GM13977 (cell line): ENCODE results near the gene SLAMF6.
"Not testable (repeated sequence)": the region's sequence is repeated elsewhere in the genome, so short reads cannot be mapped to it uniquely, and the experiment has no call there.

ENCODE experiments used
- DNase-seq: peaks from one replicate; pipeline ENCODE4 v3.0.0; 2012; ENCODE audit warnings: low spot score
- CTCF ChIP-seq: IDR thresholded peaks from 2 replicates; pipeline ENCODE4 v1.5.1; 2012; ENCODE audit warnings: mild to moderate bottlenecking, control low read depth; ENCODE audit not compliant: insufficient read depth; ENCODE audit errors: extremely low read depth, missing control alignments
- in situ Hi-C: fragments of 300-500 bp; cut with MboI; formaldehyde crosslinking; loops from one replicate; pipeline ENCODE4 v1.12.0; 2022; ENCODE audit warnings: low sequenced_read_pairs, low pct_unique_long_range_greater_than_20kb, mixed read lengths, inconsistent platforms; ENCODE audit not compliant: unreplicated experiment

SLAMF6 gene

DNA sequence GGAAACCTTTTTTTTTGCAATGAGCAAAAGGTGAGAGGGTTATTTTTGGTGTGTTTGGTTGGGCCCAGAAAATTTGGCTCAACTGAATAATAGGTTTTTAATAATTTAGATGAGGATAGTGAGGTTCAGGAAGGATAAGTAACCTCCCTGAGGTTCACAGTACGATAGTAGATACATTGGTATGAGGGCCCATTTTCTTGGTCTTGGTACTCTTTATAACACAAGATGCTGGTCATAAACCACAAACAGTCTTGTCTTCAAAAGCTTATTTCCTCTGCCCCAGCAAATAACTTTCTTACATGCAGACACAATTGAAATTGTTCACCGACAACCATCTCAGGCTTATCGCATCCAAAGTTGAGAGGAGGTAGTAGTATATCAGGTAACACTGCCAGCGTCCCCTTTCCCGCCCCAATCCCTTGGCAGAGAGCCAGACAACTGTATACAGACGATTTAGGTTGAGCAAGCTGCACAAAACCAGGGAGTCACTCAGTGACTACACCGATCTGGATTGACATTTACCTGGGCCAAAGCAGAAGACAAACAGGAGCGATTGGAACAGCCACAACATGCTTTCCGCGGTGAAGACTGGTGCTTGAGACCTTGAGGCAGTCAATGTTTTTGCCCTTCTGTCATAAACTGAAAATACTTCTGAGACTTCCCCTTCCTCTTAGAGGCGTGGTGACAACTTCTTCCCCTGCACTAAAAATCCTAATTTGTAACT lies at the start of gene SLAMF6:
TSS of gene SLAMF6 (minus strand) at position 634 of the 724 bp plus-strand sequence. CDS start at position 571, 63 bp downstream.
- no peak for DNase-seq
- TF ChIP-seq CTCF = no peak

DNA sequence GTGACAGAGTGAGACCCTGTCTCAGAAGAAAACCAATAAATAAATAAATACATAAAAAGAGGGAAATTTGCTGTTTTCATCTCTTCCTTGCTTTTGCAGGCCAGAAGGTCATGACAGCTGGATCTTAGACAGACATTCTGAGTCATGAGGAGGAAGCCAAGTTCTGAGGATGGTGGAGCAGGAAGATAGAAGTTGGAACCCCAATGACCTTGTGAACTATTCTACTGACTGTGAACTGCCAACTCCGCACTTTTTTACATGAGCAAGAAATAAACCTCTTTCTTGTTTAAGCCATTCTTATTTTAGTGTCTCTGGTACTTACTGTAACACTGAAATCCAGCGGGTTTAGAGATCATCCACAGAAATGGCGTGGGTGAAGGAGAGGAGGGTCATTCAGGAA lies 47.8 kb upstream of the SLAMF6 start:
- no peak for DNase-seq
- no peak for TF ChIP-seq CTCF
- in situ Hi-C loops = no loop called here

More for the DNA sequence above, at the start of gene SLAMF6:
- in situ Hi-C loops = no loop called here

GRCh38 chr1:160569806-160570205 lies 46.8 kb upstream of the SLAMF6 start:
- no peak for TF ChIP-seq CTCF
- no peak for DNase-seq
- in situ Hi-C loops = no loop called here

DNA sequence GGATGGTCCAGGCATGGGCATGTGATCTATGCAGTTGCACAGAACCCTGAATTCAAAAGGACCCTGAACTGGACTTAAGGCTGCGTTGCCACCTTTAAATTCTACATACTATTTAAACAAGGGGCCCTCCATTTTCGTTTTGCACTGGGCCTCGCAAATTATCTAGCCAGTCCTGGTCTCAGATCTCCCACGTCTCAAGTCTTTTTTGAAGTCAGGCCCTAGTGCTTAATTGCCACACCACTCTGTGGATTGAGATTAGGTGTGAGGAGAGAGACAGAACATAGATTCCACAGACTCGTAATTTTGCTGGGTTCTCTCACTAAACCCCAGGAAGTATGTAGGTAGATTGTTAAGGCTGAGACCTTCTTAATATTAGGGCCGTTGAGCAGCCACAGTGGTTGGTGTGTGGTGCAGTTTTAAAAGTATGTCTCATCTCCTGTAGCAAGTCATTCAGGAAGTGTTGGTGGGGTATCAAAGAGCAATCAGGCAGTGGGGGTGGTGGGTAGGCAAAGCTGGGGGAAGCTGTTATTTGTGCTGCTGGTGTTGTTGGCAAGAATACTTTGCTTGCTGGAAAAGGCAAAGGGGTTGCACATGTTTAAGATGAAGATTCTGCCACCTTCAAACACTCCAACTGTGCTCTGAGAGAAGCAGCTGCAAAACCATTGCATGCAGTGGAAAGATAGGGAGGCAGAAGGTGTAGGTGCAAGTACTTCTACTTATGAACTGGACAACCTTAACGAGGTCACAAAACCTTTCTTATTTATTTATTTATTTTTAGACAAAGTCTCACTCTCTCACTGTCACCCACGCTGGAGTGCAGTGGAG lies 45.0 kb upstream of the SLAMF6 start:
- no peak for DNase-seq
- TF ChIP-seq CTCF = no peak
- in situ Hi-C loops = no loop called here

DNA sequence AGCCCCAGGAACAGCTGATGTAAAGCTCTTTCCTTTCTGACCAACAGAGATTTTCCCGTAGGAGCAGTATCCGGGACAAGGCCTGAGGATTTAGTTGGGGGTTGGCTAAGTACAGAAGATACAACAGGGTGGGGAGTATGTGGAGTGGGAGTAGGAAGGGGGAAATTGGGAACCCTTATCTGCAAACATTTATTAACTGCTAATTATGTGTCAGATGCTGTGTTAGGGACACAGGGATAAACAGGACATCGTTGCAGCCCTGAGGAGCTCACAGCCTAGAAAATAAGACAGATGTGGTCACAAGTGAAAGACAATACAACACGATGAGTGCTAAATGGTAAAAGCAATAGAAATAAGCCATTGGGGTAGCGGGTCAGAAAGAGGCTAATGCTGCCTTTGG lies 44.3 kb upstream of the SLAMF6 start:
- in situ Hi-C loops = no loop called here
- DNase-seq = no peak
- no peak for TF ChIP-seq CTCF

DNA sequence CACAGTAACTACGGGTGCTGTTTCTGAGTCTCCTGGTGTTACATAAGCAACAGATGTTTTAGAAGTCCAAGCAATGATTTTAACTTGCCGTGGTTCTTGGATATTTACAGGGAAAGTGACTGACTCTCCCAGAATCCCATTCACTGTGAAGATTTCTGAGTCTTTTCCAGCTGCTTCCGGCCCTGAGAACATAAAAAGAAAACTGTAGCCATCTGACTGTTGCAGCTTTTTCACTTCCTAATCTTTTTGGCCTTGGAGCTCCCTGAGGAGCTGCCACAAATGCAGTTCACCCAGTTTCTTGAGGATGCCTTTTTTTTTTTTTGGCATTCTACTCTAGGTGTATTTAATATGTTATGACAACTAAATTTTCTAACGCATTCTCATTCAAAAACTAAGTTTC lies 42.5 kb upstream of the SLAMF6 start:
- in situ Hi-C loops = no loop called here
- TF ChIP-seq CTCF = no peak
- DNase-seq = no peak

GRCh38 chr1:160563230-160563629 lies 40.2 kb upstream of the SLAMF6 start:
- DNase-seq, in situ Hi-C loops: not testable (repeated sequence)

DNA sequence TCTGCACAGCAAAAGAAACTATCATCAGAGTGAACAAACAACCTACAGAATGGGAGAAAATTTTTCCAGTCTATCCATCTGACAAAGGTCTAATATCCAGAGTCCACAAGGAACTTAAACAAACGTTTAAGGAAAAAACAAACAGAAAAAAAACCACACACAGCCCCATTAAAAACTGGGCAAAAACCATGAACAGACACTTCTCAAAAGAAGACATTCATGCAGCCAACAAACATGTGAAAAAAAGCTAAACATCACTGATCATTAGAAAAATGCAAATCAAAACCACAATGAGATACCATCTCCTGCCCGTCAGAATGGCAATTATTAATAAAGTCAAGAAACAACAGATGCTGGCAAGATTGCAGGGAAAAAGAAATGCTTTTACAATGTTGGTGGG lies 39.7 kb upstream of the SLAMF6 start:
- in situ Hi-C loops, DNase-seq: not testable (repeated sequence)
